Measurements from ENCODE around the gene RDX. TPM values are rescaled to one million over a fixed set of nuclear protein-coding genes. Genes with fewer than 3 reads are reported as not detected.

The RDX gene
- total and polyA plus RNA-seq, 8 donors = 109 to 152 (median 133) TPM

- Histone ChIP-seq H3K4me3 (no peak overlapping the region), H3K4me1 (no peaks in the 10 kb centered on the region), H3K9me3 (no peaks in the 10 kb centered on the region), H3K27me3 (no peaks in the 10 kb centered on the region), H3K27ac (no peak overlapping the region), H3K36me3 (no peaks in the 10 kb centered on the region)
- ATAC-seq (no peak), DNase-seq (no peak)
- intact Hi-C loops (cut with DNase I) = no loop called here
- no peak for TF ChIP-seq CTCF (IDR thresholded peaks at IDR 0.05)
These were observed 43.2 kb upstream of the RDX start for GRCh38 chr11:110339456-110340250.

GRCh38 chr11:110338684-110339083, 42.3 kb upstream of the RDX start:
- Histone ChIP-seq H3K27me3 (no peaks in the 10 kb centered on the region), H3K36me3 (no peaks in the 10 kb centered on the region), H3K27ac (no peak overlapping the region), H3K4me1 (no peaks in the 10 kb centered on the region), H3K9me3 (no peaks in the 10 kb centered on the region), H3K4me3 (no peak overlapping the region)
- ATAC-seq (peak; percentile 38), DNase-seq (no peak)
- intact Hi-C loops (cut with DNase I) = no loop called here
- no peak for TF ChIP-seq CTCF (IDR thresholded peaks at IDR 0.05)

- Histone ChIP-seq H3K27me3 (no peaks in the 10 kb centered on the region), H3K4me1 (no peaks in the 10 kb centered on the region), H3K36me3 (no peaks in the 10 kb centered on the region), H3K27ac (no peak overlapping the region), H3K4me3 (no peak overlapping the region), H3K9me3 (no peaks in the 10 kb centered on the region)
- no peak for ATAC-seq
- intact Hi-C loops (cut with DNase I) = no loop called here
- TF ChIP-seq CTCF (IDR thresholded peaks at IDR 0.05) = no peak
- DNase-seq = no peak
These were observed 41.3 kb upstream of the RDX start for GRCh38 chr11:110337570-110338193.

GRCh38 chr11:110336054-110336453, 39.6 kb upstream of the RDX start:
- Histone ChIP-seq H3K9me3 (no peaks in the 10 kb centered on the region), H3K36me3 (no peaks in the 10 kb centered on the region), H3K27ac (no peak overlapping the region), H3K4me3 (no peak overlapping the region), H3K4me1 (no peaks in the 10 kb centered on the region), H3K27me3 (no peaks in the 10 kb centered on the region)
- DNase-seq (no peak), ATAC-seq (no peak)
- intact Hi-C loops (cut with DNase I) = no loop called here
- TF ChIP-seq CTCF (IDR thresholded peaks at IDR 0.05) = no peak

- Histone ChIP-seq H3K27ac (no peak overlapping the region), H3K4me1 (no peaks in the 10 kb centered on the region), H3K27me3 (no peaks in the 10 kb centered on the region), H3K4me3 (no peak overlapping the region), H3K9me3 (no peaks in the 10 kb centered on the region), H3K36me3 (no peaks in the 10 kb centered on the region)
- no peak for ATAC-seq
- no peak for DNase-seq
- intact Hi-C loops (cut with DNase I) = no loop called here
- TF ChIP-seq CTCF (IDR thresholded peaks at IDR 0.05) = no peak
These were observed 38.9 kb upstream of the RDX start for GRCh38 chr11:110335358-110335757.

Data from left lung (tissue), 10 donors.